Body of pancreas (tissue), 4 donors: Measurements from ENCODE around the gene ATP9B.

Source experiments
- CTCF ChIP-seq, 7 experiments: fragments of 450-650 bp in 4 of 7; fragments of 200-600 bp in 3 of 7; sonication (generic) in 3 of 7; IDR thresholded peaks; one replicate each; pipeline ENCODE4 v1.5.1; 2016 to 2019; ENCODE audit warnings: antibody characterized with exemption in 7 of 7
- POLR2A ChIP-seq, 3 donors: fragments of 450-650 bp; IDR thresholded peaks; one replicate each; pipeline ENCODE4 v1.6.1; 2016; ENCODE audit warnings: antibody characterized with exemption in 3 of 3, mild to moderate bottlenecking in 2 of 3

GRCh38 chr18:79050005-79050404, 19.2 kb upstream of the ATP9B start:
- TF ChIP-seq CTCF (IDR thresholded peaks at IDR 0.05) (no peak), POLR2A (IDR thresholded peaks at IDR 0.05) (no peak)
